Amniotic stem cell (primary cell): Measurements from ENCODE around the gene RBFOX2.
"Not testable (repeated sequence)": the region's sequence is repeated elsewhere in the genome, so short reads cannot be mapped to it uniquely, and the experiment has no call there.

Experiments used
- DNase-seq: peaks from one replicate; lab custom pipeline; 2025; lab: John Stamatoyannopoulos, UW

The RBFOX2 gene

DNA sequence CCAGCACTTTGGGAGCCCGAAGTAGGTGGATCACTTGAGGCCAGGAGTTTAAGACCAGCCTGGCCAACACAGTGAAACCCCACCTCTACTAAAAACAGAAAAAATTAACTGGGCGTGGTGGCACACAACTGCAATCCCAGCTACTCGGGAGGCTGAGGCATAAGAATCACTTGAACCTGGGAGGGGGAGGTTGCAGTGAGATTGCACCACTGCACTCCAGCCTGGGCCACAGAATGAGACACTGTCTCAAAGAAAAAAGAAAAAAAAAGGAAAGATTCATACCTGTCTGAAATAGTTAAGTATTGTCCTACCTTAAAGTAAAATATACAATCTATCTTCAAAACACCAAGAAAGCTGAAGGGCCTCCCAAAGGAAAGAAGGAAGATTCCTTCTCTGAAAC, 20.1 kb downstream of the RBFOX2 start:
- no peak for DNase-seq

DNA sequence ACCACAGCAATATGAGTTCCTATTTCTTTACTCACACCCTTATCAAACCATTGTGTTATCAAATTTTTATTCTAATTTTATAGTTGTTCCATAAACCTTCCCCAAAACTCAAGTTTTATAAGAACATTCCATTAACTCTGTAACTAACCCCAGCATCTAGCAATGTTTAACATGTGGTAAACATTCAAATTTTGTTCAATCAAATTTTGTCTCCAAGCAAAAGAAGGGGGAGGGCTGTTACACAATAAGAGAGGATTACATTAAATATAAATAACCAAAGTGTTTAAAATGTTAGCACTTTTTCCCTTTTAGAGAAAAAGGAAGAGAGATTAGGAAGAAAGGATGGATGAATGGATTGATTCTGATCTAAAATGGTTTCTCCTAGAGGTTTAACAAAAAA, 20.5 kb downstream of the RBFOX2 start:
- no peak for DNase-seq

GRCh38 chr22:36003972-36004674, 24.5 kb downstream of the RBFOX2 start:
- no peak for DNase-seq

GRCh38 chr22:36002718-36003260, 25.8 kb downstream of the RBFOX2 start:
- DNase-seq = no peak

GRCh38 chr22:36002084-36002483, 26.5 kb downstream of the RBFOX2 start:
- no peak for DNase-seq

- DNase-seq = no peak
Observed at GRCh38 chr22:35998748-35999147, 29.9 kb downstream of the RBFOX2 start.

DNA sequence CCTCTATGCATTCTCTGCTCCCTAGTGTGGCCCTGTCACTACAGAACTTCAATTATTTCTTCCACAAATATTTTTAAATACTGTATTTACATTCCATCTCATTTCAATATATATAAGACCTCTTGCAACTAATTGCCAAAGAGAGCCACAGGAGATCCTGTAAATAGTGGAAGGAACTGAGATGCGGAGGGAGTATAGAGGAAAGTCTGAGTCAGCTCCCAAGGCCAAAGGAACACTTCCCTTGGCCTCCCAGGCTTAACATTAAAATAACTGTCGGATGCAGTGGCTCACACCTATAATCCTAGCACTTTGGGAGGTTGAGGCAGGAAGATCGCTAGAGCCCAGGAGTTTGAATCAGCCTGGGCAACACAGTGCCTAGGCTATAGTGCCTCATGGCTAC, 31.2 kb downstream of the RBFOX2 start:
- DNase-seq = no peak

GRCh38 chr22:35996596-35996995, 32.0 kb downstream of the RBFOX2 start:
- no peak for DNase-seq

DNA sequence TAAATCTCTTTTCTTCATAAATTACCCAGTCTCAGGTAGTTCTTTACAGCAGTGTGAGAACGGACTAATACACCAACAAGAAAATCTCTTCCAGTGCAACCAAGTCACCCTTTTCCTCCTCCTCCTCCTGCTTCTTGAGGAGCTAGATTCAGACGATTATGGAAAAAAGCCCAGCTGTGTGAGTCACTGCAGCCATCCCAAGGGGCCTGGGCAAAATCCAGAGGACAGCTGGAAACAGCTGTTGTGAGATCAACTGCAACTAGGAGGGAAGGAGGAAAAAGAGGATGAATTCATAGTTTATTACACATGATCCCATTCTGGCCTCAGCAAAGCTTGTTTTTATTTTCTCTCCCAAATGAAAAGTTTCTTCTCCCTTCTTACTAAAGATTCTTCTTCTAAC, 32.9 kb downstream of the RBFOX2 start:
- peak; percentile 86 for DNase-seq

DNA sequence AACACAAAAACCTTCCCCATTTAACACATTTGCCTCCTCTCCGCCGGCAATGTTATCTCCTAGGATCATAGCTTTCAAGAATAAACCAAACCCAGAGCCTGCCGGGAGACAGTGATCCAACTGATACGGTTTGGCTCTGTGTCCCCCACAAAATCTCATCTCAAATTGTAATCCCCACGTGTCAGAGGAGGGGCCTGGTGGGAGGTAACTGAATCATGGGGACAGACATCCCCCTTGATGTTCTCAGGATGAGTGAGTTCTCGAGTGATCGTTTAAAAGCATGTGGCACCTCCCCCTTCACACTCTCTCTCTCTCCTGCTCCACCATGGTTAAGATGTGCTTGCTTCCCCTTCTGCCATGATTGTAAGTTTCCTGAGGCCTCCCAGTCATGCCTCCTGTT, 33.3 kb downstream of the RBFOX2 start:
- DNase-seq = no peak

- DNase-seq = not testable (repeated sequence)
Observed at GRCh38 chr22:35993727-35994126, 34.9 kb downstream of the RBFOX2 start.

DNA sequence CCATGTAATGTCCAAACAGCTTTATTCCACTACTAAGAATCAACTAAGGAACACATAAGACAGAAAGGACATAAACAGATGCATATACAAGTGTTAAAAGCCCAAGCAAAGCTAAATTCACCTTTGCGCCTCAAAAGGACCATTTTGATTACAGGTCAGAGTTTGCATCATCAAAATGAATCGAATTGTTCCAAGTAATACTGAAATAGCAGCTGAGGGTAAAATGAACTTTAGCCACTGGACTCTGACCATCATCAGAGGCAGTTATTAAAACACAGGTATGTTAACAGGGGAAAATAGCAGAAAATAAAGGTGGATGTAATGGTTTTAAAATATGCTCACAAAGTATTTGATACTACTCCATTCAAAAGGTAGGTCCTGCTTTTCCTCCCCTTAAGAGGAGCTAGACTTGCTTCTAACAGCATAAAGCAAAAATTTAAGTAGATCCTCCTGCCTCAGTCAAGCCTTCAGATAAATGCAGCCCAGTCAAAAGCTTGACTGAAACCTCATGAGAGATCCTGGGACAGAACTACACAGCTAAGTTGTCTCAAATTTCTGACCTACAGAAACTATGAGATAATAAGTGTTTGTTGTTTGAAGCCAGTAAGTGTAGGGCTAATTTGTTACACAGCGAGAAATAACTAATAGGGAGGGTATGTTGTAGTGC, 35.4 kb downstream of the RBFOX2 start:
- DNase-seq = no peak

- DNase-seq = no peak
Observed at GRCh38 chr22:35991168-35991567, 37.5 kb downstream of the RBFOX2 start.

GRCh38 chr22:35988030-35988429, 40.6 kb downstream of the RBFOX2 start:
- DNase-seq = no peak

DNA sequence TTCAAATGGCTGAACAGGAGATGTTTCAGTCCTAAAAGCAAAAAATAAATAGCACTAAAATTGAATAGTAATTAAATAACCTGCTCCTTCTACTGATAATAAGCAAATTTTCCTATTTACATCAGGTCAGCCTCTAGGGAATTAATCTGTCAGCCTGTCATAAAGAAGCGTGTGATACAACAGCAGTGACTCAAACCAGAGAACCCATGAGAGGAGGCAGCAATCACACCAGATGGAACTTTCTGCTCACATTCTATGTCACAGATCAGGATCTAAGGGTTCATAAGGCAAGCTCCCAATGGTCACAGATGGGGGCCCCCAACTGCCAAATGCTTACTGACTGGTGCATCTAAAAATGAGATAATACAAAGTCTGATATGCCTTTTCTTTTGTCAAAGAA, 41.1 kb downstream of the RBFOX2 start:
- DNase-seq = no peak

DNA sequence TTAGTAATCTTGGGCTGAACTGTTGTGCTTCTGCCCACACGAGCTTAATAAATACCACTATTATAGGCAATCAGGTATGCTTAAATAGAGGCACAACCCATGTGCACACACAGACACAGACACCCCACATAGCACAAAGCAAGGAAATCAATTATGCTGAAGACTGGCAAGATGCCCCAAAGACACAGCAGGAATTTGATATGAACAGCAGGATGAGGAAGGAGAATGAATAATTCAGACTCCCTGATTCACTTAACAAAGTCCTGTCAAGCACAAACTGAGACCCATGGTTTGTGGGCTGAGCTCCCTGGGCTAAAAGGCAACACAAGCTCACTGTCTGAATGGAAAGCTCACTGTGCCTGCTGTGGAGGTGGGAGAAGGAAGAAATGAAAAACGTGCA, 42.5 kb downstream of the RBFOX2 start:
- no peak for DNase-seq

DNA sequence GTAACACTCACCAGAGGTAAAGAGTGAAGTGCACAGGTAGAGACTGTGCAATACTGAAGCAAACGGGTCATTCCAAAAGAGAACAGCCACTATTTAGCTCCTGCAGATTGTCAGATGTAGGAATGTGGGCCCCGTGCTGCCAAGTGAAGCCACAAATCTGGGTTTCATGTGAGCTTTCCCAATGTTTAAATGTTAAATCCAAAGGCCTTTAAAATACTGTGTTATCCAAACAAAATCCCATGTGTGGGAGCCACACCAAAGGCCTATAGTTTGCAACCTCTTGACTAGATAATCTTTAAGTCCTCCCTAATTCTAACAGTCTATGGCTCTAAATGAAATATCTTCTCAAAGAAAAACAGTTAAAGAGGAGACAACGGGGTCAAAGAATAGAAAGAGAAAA, 43.3 kb downstream of the RBFOX2 start:
- no peak for DNase-seq

DNA sequence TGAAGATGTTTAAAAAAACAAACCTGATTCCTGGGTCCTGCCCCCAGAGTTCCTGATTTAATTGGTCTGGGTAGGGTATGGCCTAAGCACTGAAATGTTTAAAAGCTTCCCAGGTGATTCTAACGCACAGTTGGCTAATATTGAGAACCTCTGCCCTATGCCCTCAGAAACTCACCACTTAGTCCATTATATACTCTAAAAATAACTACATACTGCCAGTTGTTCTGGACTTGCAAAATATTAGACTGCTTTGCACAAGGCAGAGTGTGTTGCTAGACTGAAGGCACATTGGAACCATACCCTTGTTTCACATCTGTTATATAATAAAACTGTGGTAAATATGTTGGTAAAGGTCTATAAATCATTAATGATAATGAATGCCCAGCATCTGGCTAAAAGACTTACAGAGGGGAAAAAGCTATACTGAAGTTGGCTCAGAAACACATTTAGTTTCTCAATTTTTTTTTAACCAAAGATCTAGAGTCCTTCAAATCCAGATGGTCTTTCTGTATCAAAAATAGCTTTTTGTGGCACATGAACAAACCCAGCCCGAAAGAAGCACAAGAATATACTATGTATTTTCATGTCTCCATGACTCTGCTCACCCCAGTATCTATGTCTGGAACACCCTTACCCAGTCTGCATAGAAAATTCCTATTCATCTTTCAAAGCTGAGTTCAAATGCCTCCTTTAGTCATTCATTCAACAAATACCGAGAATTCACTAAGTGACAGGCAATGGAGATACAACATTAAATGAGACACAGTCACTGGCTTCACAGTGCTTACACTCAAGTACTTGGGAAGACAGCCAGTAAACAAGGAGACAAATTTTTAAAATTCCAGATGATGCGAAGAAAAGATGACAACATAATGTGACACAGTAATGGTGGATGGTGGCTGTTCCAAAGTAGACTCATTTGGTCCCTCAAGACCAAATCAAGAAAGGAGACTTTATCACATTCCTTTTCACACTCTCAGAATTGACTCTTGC, 44.1 kb downstream of the RBFOX2 start:
- DNase-seq = no peak

DNA sequence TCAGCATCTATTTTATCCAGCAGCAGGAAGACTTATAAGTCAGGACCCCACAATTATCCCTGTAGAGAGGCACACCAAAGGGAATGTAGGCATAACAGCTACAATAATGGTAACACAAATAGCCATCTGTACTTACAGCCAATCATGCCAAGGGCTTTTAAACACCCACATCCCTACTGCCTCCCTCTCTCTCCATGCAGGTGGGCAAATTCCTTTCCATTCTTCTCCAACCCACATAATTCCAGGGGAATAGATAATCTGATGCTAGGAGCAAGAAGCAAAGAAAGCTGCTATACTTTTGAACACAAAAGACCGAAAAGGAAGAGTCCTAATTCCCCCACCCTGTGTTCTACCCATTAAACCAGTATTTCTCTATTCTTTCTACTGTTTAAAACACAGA, 46.7 kb downstream of the RBFOX2 start:
- DNase-seq = no peak

DNA sequence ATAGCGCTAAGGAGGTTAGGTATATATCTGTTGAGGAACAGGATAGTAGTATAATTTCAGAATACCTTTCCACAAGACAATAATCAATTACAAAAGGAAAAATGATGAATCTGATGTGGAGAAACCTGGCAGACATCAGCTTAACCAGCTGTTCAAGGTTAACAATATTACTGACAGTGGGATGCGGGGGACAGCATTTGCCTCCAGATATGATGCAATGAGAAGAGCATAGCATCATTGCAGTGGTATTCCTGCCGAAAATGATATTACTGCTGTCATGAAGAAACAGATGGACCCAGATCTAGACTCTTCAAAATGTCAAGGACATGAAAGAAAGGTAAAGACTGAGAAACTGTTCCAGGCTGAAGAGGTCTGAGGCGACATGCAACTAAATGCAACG, 49.7 kb downstream of the RBFOX2 start:
- DNase-seq = no peak

GRCh38 chr22:35978201-35978600, 50.4 kb downstream of the RBFOX2 start:
- DNase-seq = no peak

GRCh38 chr22:35977136-35977535, 51.5 kb downstream of the RBFOX2 start:
- DNase-seq = no peak
